OCI-LY1 (cell line): ENCODE data around the gene SUN1.

ENCODE experiments used
- CTCF ChIP-seq: fragments of 200-600 bp; sonication (generic), shearing (Covaris generic); IDR thresholded peaks from 2 replicates; pipeline ENCODE4 v1.5.1; 2017; ENCODE audit warnings: mild to moderate bottlenecking, antibody characterized with exemption, low read length, moderate library complexity, mixed read lengths
- EZH2 ChIP-seq: fragments of 200-600 bp; sonication (generic), shearing (Covaris generic); IDR thresholded peaks from 2 replicates; pipeline ENCODE4 v1.8.0; 2017; ENCODE audit warnings: borderline replicate concordance, mixed run types, mild to moderate bottlenecking, antibody characterized with exemption, low read length, moderate library complexity, mixed read lengths

DNA sequence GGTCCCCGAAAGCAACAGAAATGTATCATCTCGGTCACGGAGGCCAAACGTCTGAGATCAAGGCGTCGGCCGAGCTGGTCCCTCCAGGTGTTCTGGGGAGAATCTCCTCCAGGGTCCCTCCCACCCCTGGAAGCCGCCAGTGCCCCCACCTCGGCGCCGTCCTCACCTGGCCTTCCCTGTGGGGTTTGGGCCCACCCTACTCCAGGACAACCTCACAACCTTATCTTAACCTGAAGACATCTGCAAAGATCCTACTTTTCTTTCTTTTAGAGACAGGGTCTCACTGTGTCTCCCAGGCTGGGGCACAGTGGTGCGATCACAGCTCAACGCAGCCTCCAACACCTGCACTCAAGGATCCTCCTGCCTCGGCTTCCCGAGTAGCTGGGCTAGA is 88.8 kb downstream of the SUN1 start:
- TF ChIP-seq CTCF (no peak), EZH2 (no peak)
